ENCODE results near the gene BCAN.
A peak's percentile ranks its signal among the peaks of the same experiment; 100 is the strongest.

The BCAN gene

GRCh38 chr1:156662005-156662799 is 20.3 kb downstream of the BCAN start:
- DNase-seq = no peak

- no peak for DNase-seq
Observed at GRCh38 chr1:156662800-156663055, 20.8 kb downstream of the BCAN start.

GRCh38 chr1:156663178-156663577 is 21.3 kb downstream of the BCAN start:
- DNase-seq = peak; percentile 93

- DNase-seq = peak; percentile 63
Observed at GRCh38 chr1:156664046-156664766, 22.3 kb downstream of the BCAN start.

- DNase-seq = peak; percentile 46
Observed at GRCh38 chr1:156664767-156665411, 23.0 kb downstream of the BCAN start.

GRCh38 chr1:156665539-156665938 is 23.6 kb downstream of the BCAN start:
- no peak for DNase-seq

GRCh38 chr1:156666862-156667609 is 25.1 kb downstream of the BCAN start:
- DNase-seq = no peak

- DNase-seq = no peak
Observed at GRCh38 chr1:156667610-156667967, 25.7 kb downstream of the BCAN start.

GRCh38 chr1:156667968-156668709 is 26.2 kb downstream of the BCAN start:
- DNase-seq = peak; percentile 79

GRCh38 chr1:156668801-156669637 is 27.1 kb downstream of the BCAN start:
- DNase-seq = peak; percentile 85

- no peak for DNase-seq
Observed at GRCh38 chr1:156669794-156670193, 27.9 kb downstream of the BCAN start.

GRCh38 chr1:156670359-156670758 is 28.4 kb downstream of the BCAN start:
- no peak for DNase-seq

- no peak for DNase-seq
Observed at GRCh38 chr1:156670791-156671190, 28.9 kb downstream of the BCAN start.

GRCh38 chr1:156671804-156672203 is 29.9 kb downstream of the BCAN start:
- DNase-seq = no peak

- DNase-seq = peak; percentile 63
Observed at GRCh38 chr1:156673387-156674121, 31.6 kb downstream of the BCAN start.

GRCh38 chr1:156675210-156676113 is 33.5 kb downstream of the BCAN start:
- DNase-seq = peak; percentile 67

GRCh38 chr1:156676114-156676819 is 34.4 kb downstream of the BCAN start:
- DNase-seq = no peak

GRCh38 chr1:156676820-156677615 is 35.1 kb downstream of the BCAN start, which contains the start of gene NES:
Gene NES, minus strand, starts transcription at chr1:156677407. Its CDS starts 143 bp downstream, at chr1:156677264.
- DNase-seq = peak; percentile 80

Data from NCI-H82 (cell line).